HG03521 (cell line): ENCODE data around the gene TBC1D22A.

Source experiments
- ATAC-seq: cut with Tn5 transposase; IDR thresholded peaks from one replicate; pipeline ENCODE4 v1.9.1; 2021; ENCODE audit warnings: mild to moderate bottlenecking, moderate library complexity; ENCODE audit not compliant: unreplicated experiment

TBC1D22A gene

GRCh38 chr22:47200273-47201051, 438.0 kb downstream of the TBC1D22A start:
- ATAC-seq: no peak

DNA sequence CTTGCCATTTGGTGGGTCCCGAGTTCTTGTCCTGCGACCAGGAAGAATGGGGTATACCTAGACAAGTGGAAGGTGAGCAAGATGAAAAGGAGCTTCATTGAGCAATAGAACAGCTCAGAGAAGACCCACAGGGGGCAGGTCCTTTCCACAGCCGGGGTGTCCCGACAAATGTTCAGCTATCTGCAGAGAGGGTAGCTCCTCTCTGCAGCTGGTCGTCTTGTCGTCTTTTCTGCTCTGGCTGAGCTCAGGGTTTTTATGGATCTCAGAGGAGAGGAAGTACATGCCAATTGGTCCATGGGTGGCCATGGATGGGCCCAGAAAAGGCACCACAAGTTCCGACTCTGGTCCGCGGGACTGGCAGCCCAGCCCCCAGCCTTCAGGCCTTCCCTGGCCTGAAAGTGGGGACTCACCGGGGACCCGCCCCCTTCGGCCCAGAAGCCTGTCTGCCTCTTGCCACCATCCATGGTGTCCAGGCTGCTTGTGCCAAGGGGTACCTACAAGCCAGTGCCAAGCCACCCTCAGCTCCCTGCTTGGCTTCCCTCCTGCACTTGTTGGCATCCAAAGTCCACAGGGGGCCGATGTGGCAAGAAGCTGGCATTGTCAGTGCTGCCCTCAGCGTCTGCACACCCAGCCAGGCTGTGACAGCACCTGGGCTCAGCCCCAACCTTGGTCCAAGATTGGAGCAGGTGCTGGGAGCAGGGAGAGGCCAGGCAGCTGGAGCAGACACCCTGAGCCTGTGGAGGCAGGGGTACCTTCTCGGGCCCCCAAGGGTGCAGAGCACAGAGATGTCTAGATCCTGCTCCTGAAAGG, 438.9 kb downstream of the TBC1D22A start:
- no peak for ATAC-seq

GRCh38 chr22:47201996-47202818, 439.8 kb downstream of the TBC1D22A start:
- no peak for ATAC-seq

DNA sequence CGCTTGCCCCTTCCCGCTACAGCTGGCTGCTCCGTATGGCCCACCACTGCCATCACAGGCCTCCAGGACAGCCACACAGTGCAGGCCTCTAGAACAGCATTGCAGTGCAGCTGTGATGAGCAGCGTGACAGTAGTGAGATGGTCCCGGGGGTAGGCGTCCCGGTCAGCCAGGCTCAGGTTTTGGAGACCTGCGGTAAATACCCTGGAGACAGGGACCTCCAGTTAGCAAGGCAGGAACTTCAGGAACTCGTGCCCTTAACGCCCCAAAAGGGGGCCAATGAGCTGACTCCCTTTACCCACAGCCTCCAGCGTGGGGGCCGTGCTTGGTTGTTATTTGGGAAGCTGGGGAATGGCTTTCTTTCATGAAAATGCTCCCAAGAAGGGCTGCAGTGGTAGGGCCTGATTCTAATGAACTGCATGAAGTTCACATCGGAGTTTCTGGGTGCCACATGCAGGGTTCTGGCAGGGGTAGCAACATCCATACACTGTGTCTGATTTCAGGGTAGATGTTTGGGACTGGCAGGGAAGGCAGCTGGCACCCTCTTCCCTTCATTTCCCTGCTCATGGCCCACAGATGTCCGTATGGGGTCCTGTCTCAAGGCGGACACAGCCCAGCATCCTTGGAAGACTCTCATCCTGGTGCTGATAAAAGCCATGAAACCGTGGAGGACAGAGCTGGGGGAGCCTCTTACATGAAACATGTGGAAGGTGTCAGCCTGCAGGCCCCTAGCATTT, 440.5 kb downstream of the TBC1D22A start:
- no peak for ATAC-seq

- ATAC-seq: no peak
Measured at GRCh38 chr22:47203554-47203991, 441.1 kb downstream of the TBC1D22A start.

DNA sequence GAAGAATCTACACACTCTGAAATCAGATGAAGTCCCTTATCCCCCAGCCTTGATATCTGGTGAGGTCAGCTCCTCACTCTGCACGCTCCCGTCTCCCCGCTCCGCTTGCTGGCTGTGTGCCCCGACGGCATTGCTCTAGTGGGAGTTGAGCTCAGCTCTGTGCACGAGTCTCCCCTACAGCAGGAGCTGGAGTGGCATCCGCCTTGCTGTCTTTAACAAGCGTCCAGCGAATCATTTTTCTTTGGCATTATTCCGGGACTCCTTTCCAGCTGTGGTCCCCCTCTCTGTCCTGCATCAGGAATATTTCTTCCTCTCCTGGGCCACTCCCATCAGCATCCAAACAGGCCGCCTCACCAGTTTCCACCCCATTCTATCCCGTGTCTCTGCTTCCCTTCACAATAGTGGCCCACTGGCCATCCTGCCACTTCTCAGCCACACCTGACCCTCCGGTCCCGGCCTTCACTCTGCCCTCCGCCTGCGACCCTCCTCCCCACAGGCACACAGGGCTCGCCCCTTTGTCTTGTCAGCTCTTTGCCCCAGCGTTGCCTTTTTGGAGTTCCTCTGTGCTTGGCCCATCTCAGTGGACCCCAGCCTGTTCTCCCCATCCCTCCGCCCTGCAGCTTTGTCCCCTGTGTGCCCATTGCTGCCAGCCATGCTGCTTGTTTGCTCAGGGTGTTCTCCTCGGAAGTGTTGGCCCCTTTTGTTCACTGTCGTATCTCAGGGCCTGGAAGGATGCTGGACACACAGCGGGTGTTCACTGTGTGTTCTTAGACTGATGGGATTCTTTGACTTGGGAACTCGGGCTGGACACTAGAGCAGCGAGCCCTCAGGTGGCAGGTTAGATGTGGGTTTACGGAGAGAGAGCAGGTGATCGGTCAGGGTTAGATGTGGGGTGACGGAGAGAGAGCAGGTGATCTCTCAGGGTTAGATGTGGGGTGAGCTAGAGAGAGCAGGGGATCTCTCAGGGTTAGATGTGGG, 441.8 kb downstream of the TBC1D22A start:
- ATAC-seq: no peak

DNA sequence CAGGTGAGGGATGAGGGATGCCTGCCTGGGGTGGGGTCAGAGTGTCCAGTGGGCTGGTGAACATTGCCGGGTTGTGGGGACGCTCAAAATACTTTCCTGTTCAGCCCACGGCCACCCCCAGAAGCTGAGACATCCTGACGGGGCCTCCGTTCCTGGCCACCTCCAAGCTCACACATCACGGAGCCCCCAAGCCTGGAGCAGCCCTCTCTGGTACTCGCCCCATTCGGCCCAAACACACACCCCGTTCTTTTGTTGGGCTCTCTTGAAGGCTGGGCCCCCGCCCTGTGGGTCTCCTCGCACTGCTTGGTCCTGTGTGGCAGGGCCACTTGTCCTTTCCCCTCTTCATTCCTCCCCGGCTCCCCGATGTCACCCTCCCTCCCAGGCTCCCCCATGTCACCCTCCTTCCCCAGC, 442.6 kb downstream of the TBC1D22A start:
- no peak for ATAC-seq

- ATAC-seq: no peak
Measured at GRCh38 chr22:47205554-47205953, 443.1 kb downstream of the TBC1D22A start.

GRCh38 chr22:47206164-47206563, 443.7 kb downstream of the TBC1D22A start:
- ATAC-seq: no peak

DNA sequence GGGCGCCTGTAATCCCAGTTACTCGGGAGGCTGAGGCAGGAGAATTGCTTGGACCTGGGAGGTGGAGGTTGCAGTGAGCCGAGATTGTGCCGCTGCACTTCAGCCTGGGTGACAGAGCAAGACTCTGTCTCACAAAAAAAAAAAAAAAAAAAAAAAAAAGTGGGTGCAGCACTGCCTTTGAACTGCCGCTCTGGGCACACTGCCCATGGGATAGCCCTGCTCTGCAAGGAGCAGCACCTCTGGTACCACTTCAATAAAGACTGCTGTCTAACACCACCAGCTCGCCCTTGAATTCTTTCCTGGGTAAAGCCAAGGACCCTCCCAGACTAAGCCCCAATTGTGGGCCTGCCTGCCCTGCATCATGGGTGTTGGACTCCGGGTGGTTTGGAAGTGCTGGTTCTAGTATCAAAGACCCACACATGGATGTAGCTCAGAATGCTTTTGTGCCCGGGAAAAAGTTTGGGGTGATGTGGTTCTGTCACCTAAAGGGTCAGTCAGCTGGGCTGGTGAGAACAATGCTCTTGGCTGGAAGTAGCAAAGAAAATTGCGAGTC, 444.3 kb downstream of the TBC1D22A start:
- ATAC-seq: no peak

- no peak for ATAC-seq
Measured at GRCh38 chr22:47207387-47207786, 444.9 kb downstream of the TBC1D22A start.

DNA sequence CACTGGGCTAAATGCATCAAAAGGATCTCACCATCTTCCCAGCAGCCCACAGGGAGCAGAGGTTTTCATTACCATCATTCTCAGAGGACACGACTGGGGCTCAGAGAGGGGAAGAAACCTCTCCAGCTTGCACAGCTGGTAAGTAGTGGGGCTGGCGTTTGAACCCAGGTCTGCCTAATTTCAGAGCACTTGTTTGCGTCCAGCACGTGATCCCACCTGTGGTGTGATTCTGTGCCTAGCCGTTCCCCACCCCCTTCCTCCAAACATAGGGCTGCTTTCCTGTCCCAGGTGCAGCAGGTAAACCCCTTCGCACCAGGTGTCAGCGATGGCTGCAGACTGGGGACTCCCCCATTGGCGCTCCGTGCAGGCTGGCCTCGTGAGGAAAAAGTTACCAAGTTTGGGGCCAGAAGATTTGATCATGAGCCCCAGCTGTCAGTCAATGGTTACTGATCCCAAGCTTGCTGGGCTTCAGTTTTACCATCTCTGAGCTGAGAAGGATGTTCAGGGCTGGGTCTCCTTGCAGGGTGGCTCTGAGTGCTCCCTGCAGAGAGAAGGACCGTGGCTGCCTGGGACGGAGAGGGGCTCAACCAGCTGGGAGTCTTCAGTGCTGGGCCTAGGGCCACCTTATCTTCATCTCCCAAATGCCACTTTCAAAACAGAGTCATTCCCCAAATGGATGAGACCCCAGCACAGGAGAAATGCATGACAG, 445.6 kb downstream of the TBC1D22A start:
- no peak for ATAC-seq

- ATAC-seq: no peak
Measured at GRCh38 chr22:47208630-47209029, 446.2 kb downstream of the TBC1D22A start.

DNA sequence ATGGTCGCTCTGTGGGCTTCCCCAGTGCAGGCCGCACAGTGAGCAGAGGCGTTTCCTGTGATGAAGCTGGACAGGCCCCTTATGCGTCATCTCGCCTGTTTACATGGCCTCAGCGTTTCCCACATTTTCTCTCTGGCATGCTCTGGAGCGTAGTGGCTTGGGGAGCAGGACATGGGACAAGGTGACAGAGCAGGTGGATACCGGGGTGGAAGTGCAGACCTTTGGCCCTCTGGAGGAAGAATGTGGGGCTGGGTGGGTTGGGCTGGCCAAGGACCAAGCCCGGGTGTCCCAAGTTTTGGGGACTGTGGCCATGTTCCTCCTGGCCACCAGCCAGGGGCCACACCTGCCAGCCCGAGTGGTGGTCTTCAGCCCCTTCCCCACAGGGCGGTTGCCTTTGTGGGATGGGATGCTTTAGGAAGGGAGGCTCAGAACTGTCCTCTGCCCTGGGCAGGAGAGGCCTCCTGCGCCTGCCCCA, 446.6 kb downstream of the TBC1D22A start:
- no peak for ATAC-seq

GRCh38 chr22:47209547-47210023, 447.1 kb downstream of the TBC1D22A start:
- no peak for ATAC-seq

- ATAC-seq: no peak
Measured at GRCh38 chr22:47210112-47210657, 447.7 kb downstream of the TBC1D22A start.

DNA sequence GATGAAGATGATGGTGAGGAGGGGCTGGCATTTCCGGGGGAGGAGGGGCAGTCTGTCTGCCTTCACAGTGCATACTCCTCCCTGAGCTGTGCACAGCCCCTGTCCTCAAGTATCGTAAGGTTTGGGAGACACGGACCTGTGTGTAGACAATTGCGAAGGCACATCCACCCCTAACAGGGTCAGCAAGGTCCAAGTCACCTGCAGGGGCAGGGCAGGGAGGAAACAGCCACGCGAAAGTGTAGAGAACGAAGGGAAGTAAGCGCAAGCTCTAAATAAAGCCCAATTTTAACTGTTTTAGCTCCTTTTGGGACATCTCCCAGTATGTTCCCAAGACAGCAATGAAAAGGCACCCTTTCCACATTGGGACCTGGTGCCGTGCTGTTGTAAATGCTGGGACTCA, 448.2 kb downstream of the TBC1D22A start:
- ATAC-seq: no peak
